Activated naive CD4-positive, alpha-beta T cell treated with anti-CD3 and anti-CD28 coated beads, Interleukin-2, amount 50 U/mL, for 24 hours (primary cell): ENCODE measurements around the gene IGBP1.

Source experiments
- H3K27ac Mint-ChIP-seq: one replicate; pipeline ENCODE4 v1.8.0; 2021; ENCODE audit warnings: mild to moderate bottlenecking, mixed read lengths
- H3K27me3 Mint-ChIP-seq: one replicate; pipeline ENCODE4 v1.8.0; 2021; ENCODE audit warnings: mixed read lengths
- H3K36me3 Mint-ChIP-seq: one replicate; pipeline ENCODE4 v1.8.0; 2021; ENCODE audit warnings: mixed read lengths
- H3K4me1 Mint-ChIP-seq: one replicate; pipeline ENCODE4 v1.8.0; 2021; ENCODE audit warnings: mixed read lengths
- H3K4me3 Mint-ChIP-seq: one replicate; pipeline ENCODE4 v1.8.0; 2021; ENCODE audit warnings: mild to moderate bottlenecking, mixed read lengths
- H3K9me3 Mint-ChIP-seq: one replicate; pipeline ENCODE4 v1.8.0; 2021; ENCODE audit warnings: mixed read lengths

Gene IGBP1

GRCh38 chrX:70132877-70133302 is 357 bp upstream of the IGBP1 start:
- peak overlapping the region; percentile 99 for H3K27ac Mint-ChIP-seq
- H3K4me3 Mint-ChIP-seq, result peak overlapping the region; percentile 100
- peaks cover 5% of the 10 kb centered on the region for H3K36me3 Mint-ChIP-seq
- peaks cover 40% of the 10 kb centered on the region for H3K4me1 Mint-ChIP-seq
- no peaks in the 10 kb centered on the region for H3K9me3 Mint-ChIP-seq
- no peaks in the 10 kb centered on the region for H3K27me3 Mint-ChIP-seq

GRCh38 chrX:70134116-70134477 is 850 bp downstream of the IGBP1 start:
- H3K27ac Mint-ChIP-seq, result peak overlapping the region; percentile 99
- H3K36me3 Mint-ChIP-seq, result peaks cover 5% of the 10 kb centered on the region
- H3K9me3 Mint-ChIP-seq, result no peaks in the 10 kb centered on the region
- H3K4me3 Mint-ChIP-seq, result peak overlapping the region; percentile 100
- no peaks in the 10 kb centered on the region for H3K27me3 Mint-ChIP-seq
- H3K4me1 Mint-ChIP-seq, result peaks cover 31% of the 10 kb centered on the region

GRCh38 chrX:70138622-70139021 is 5.4 kb downstream of the IGBP1 start:
- H3K36me3 Mint-ChIP-seq, result peaks cover 9% of the 10 kb centered on the region
- H3K27ac Mint-ChIP-seq, result no peak overlapping the region
- H3K27me3 Mint-ChIP-seq, result no peaks in the 10 kb centered on the region
- H3K4me3 Mint-ChIP-seq, result no peak overlapping the region
- no peaks in the 10 kb centered on the region for H3K9me3 Mint-ChIP-seq
- peaks cover 30% of the 10 kb centered on the region for H3K4me1 Mint-ChIP-seq

- Mint-ChIP-seq H3K4me1 (peaks cover 27% of the 10 kb centered on the region), H3K4me3 (no peak overlapping the region), H3K27ac (peak overlapping the region; percentile 26), H3K27me3 (no peaks in the 10 kb centered on the region), H3K36me3 (peaks cover 9% of the 10 kb centered on the region), H3K9me3 (no peaks in the 10 kb centered on the region)
These were observed 6.5 kb downstream of the IGBP1 start for GRCh38 chrX:70139736-70140135.

GRCh38 chrX:70141373-70141772 is 8.1 kb downstream of the IGBP1 start:
- no peaks in the 10 kb centered on the region for H3K27me3 Mint-ChIP-seq
- peaks cover 18% of the 10 kb centered on the region for H3K4me1 Mint-ChIP-seq
- H3K4me3 Mint-ChIP-seq, result no peak overlapping the region
- no peaks in the 10 kb centered on the region for H3K9me3 Mint-ChIP-seq
- peaks cover 9% of the 10 kb centered on the region for H3K36me3 Mint-ChIP-seq
- no peak overlapping the region for H3K27ac Mint-ChIP-seq

- no peaks in the 10 kb centered on the region for H3K9me3 Mint-ChIP-seq
- peak overlapping the region; percentile 65 for H3K27ac Mint-ChIP-seq
These were observed 33.6 kb downstream of the IGBP1 start for GRCh38 chrX:70166601-70167590.

GRCh38 chrX:70168238-70169188 is 35.3 kb downstream of the IGBP1 start:
- H3K4me1 Mint-ChIP-seq, result no peaks in the 10 kb centered on the region
- H3K4me3 Mint-ChIP-seq, result no peak overlapping the region

More at GRCh38 chrX:70166601-70167590, 33.6 kb downstream of the IGBP1 start:
- H3K4me1 Mint-ChIP-seq, result no peaks in the 10 kb centered on the region
- peaks cover 5% of the 10 kb centered on the region for H3K36me3 Mint-ChIP-seq
- no peak overlapping the region for H3K4me3 Mint-ChIP-seq
- no peaks in the 10 kb centered on the region for H3K27me3 Mint-ChIP-seq

GRCh38 chrX:70169281-70169680 is 36.0 kb downstream of the IGBP1 start:
- Mint-ChIP-seq H3K4me3 (no peak overlapping the region), H3K9me3 (no peaks in the 10 kb centered on the region), H3K4me1 (no peaks in the 10 kb centered on the region), H3K27ac (no peak overlapping the region), H3K27me3 (no peaks in the 10 kb centered on the region), H3K36me3 (peaks cover 2% of the 10 kb centered on the region)

More at GRCh38 chrX:70168238-70169188, 35.3 kb downstream of the IGBP1 start:
- Mint-ChIP-seq H3K36me3 (peaks cover 5% of the 10 kb centered on the region), H3K27ac (no peak overlapping the region), H3K9me3 (no peaks in the 10 kb centered on the region), H3K27me3 (no peaks in the 10 kb centered on the region)

GRCh38 chrX:70171624-70172023 is 38.4 kb downstream of the IGBP1 start:
- Mint-ChIP-seq H3K27ac (no peak overlapping the region), H3K27me3 (no peaks in the 10 kb centered on the region), H3K4me1 (no peaks in the 10 kb centered on the region), H3K9me3 (no peaks in the 10 kb centered on the region), H3K4me3 (no peak overlapping the region), H3K36me3 (no peaks in the 10 kb centered on the region)

- Mint-ChIP-seq H3K27ac (no peak overlapping the region), H3K36me3 (no peaks in the 10 kb centered on the region), H3K4me3 (no peak overlapping the region), H3K27me3 (no peaks in the 10 kb centered on the region), H3K9me3 (no peaks in the 10 kb centered on the region), H3K4me1 (no peaks in the 10 kb centered on the region)
These were observed 39.0 kb downstream of the IGBP1 start for GRCh38 chrX:70172221-70172620.

- Mint-ChIP-seq H3K4me3 (no peak overlapping the region), H3K4me1 (no peaks in the 10 kb centered on the region), H3K9me3 (no peaks in the 10 kb centered on the region), H3K27ac (no peak overlapping the region), H3K27me3 (no peaks in the 10 kb centered on the region), H3K36me3 (no peaks in the 10 kb centered on the region)
These were observed 39.7 kb downstream of the IGBP1 start for GRCh38 chrX:70172964-70173363.

GRCh38 chrX:70174754-70175153 is 41.5 kb downstream of the IGBP1 start:
- Mint-ChIP-seq H3K9me3 (no peaks in the 10 kb centered on the region), H3K4me1 (no peaks in the 10 kb centered on the region), H3K4me3 (no peak overlapping the region), H3K27me3 (no peaks in the 10 kb centered on the region), H3K27ac (no peak overlapping the region), H3K36me3 (no peaks in the 10 kb centered on the region)

GRCh38 chrX:70175338-70175737 is 42.1 kb downstream of the IGBP1 start:
- Mint-ChIP-seq H3K27me3 (no peaks in the 10 kb centered on the region), H3K27ac (no peak overlapping the region), H3K4me3 (no peak overlapping the region), H3K36me3 (no peaks in the 10 kb centered on the region), H3K9me3 (no peaks in the 10 kb centered on the region), H3K4me1 (no peaks in the 10 kb centered on the region)

GRCh38 chrX:70176938-70177533 is 43.8 kb downstream of the IGBP1 start, which contains the start of gene DGAT2L6:
Gene DGAT2L6 (plus strand): TSS chrX:70177483. CDS start chrX:70177583, 100 bp downstream.
- no peaks in the 10 kb centered on the region for H3K36me3 Mint-ChIP-seq
- no peaks in the 10 kb centered on the region for H3K9me3 Mint-ChIP-seq
- H3K27ac Mint-ChIP-seq, result no peak within 1 kb of the TSS
- H3K4me3 Mint-ChIP-seq, result no peak within 1 kb of the TSS
- H3K27me3 Mint-ChIP-seq, result no peaks in the 10 kb centered on the region
- H3K4me1 Mint-ChIP-seq, result no peaks in the 10 kb centered on the region

GRCh38 chrX:70183091-70183490 is 49.8 kb downstream of the IGBP1 start:
- Mint-ChIP-seq H3K27me3 (no peaks in the 10 kb centered on the region), H3K9me3 (no peaks in the 10 kb centered on the region), H3K4me3 (no peak overlapping the region), H3K27ac (no peak overlapping the region), H3K4me1 (no peaks in the 10 kb centered on the region), H3K36me3 (peaks cover 3% of the 10 kb centered on the region)
